ENCODE measurements around the gene SETBP1.
"Not testable (repeated sequence)": the region's sequence is repeated elsewhere in the genome, so short reads cannot be mapped to it uniquely, and the experiment has no call there.

SETBP1 gene

GRCh38 chr18:44799907-44800421, 119.3 kb downstream of the SETBP1 start:
- no peaks in the 10 kb centered on the region for H3K36me3 ChIP-seq (ENCODE audit: insufficient read depth, low read length)
- H2AFZ ChIP-seq (ENCODE audit: low read length, unreplicated experiment), result no peak overlapping the region
- no peak overlapping the region for H3K27ac ChIP-seq (ENCODE audit: low read depth, low read length)
- no peaks in the 10 kb centered on the region for H3K79me2 ChIP-seq (ENCODE audit: control insufficient read depth, insufficient read depth, low read length, unreplicated experiment)
- H3K4me3 ChIP-seq (ENCODE audit: low read depth, low read length), result no peak overlapping the region
- H3K4me1 ChIP-seq (ENCODE audit: control insufficient read depth, insufficient read depth, low read length, unreplicated experiment), result peaks cover 5% of the 10 kb centered on the region
- H3K27me3 ChIP-seq (ENCODE audit: insufficient read depth, low read length), result no peaks in the 10 kb centered on the region

- H3K79me2 ChIP-seq (ENCODE audit: control insufficient read depth, insufficient read depth, low read length, unreplicated experiment); H3K4me3 ChIP-seq (ENCODE audit: low read depth, low read length); H3K4me1 ChIP-seq (ENCODE audit: control insufficient read depth, insufficient read depth, low read length, unreplicated experiment); H3K27me3 ChIP-seq (ENCODE audit: insufficient read depth, low read length); H3K36me3 ChIP-seq (ENCODE audit: insufficient read depth, low read length); H3K27ac ChIP-seq (ENCODE audit: low read depth, low read length); H2AFZ ChIP-seq (ENCODE audit: low read length, unreplicated experiment): not testable (repeated sequence)
These were observed 120.1 kb downstream of the SETBP1 start for GRCh38 chr18:44800766-44801165.

GRCh38 chr18:44801781-44802180, 121.1 kb downstream of the SETBP1 start:
- Histone ChIP-seq H3K4me1 (ENCODE audit: control insufficient read depth, insufficient read depth, low read length, unreplicated experiment) (peaks cover 5% of the 10 kb centered on the region), H3K27ac (ENCODE audit: low read depth, low read length) (no peak overlapping the region)

GRCh38 chr18:44802508-44802907, 121.8 kb downstream of the SETBP1 start:
- H2AFZ ChIP-seq (ENCODE audit: low read length, unreplicated experiment), result no peak overlapping the region
- H3K36me3 ChIP-seq (ENCODE audit: insufficient read depth, low read length), result no peaks in the 10 kb centered on the region
- no peak overlapping the region for H3K27ac ChIP-seq (ENCODE audit: low read depth, low read length)
- no peaks in the 10 kb centered on the region for H3K27me3 ChIP-seq (ENCODE audit: insufficient read depth, low read length)
- no peaks in the 10 kb centered on the region for H3K79me2 ChIP-seq (ENCODE audit: control insufficient read depth, insufficient read depth, low read length, unreplicated experiment)
- H3K4me3 ChIP-seq (ENCODE audit: low read depth, low read length), result no peak overlapping the region
- H3K4me1 ChIP-seq (ENCODE audit: control insufficient read depth, insufficient read depth, low read length, unreplicated experiment), result peaks cover 5% of the 10 kb centered on the region

More at GRCh38 chr18:44801781-44802180, 121.1 kb downstream of the SETBP1 start:
- H2AFZ ChIP-seq (ENCODE audit: low read length, unreplicated experiment), result no peak overlapping the region
- no peaks in the 10 kb centered on the region for H3K36me3 ChIP-seq (ENCODE audit: insufficient read depth, low read length)
- H3K79me2 ChIP-seq (ENCODE audit: control insufficient read depth, insufficient read depth, low read length, unreplicated experiment), result no peaks in the 10 kb centered on the region
- no peak overlapping the region for H3K4me3 ChIP-seq (ENCODE audit: low read depth, low read length)
- H3K27me3 ChIP-seq (ENCODE audit: insufficient read depth, low read length), result no peaks in the 10 kb centered on the region

GRCh38 chr18:44803019-44803650, 122.4 kb downstream of the SETBP1 start:
- H3K79me2 ChIP-seq (ENCODE audit: control insufficient read depth, insufficient read depth, low read length, unreplicated experiment), result no peaks in the 10 kb centered on the region
- no peak overlapping the region for H3K4me3 ChIP-seq (ENCODE audit: low read depth, low read length)
- no peak overlapping the region for H2AFZ ChIP-seq (ENCODE audit: low read length, unreplicated experiment)
- no peak overlapping the region for H3K27ac ChIP-seq (ENCODE audit: low read depth, low read length)
- H3K27me3 ChIP-seq (ENCODE audit: insufficient read depth, low read length), result no peaks in the 10 kb centered on the region
- H3K36me3 ChIP-seq (ENCODE audit: insufficient read depth, low read length), result no peaks in the 10 kb centered on the region
- peaks cover 5% of the 10 kb centered on the region for H3K4me1 ChIP-seq (ENCODE audit: control insufficient read depth, insufficient read depth, low read length, unreplicated experiment)

GRCh38 chr18:44804033-44804432, 123.3 kb downstream of the SETBP1 start:
- Histone ChIP-seq H3K27me3 (ENCODE audit: insufficient read depth, low read length) (no peaks in the 10 kb centered on the region), H2AFZ (ENCODE audit: low read length, unreplicated experiment) (no peak overlapping the region), H3K4me1 (ENCODE audit: control insufficient read depth, insufficient read depth, low read length, unreplicated experiment) (peaks cover 5% of the 10 kb centered on the region), H3K4me3 (ENCODE audit: low read depth, low read length) (no peak overlapping the region), H3K79me2 (ENCODE audit: control insufficient read depth, insufficient read depth, low read length, unreplicated experiment) (no peaks in the 10 kb centered on the region), H3K27ac (ENCODE audit: low read depth, low read length) (no peak overlapping the region), H3K36me3 (ENCODE audit: insufficient read depth, low read length) (no peaks in the 10 kb centered on the region)

- Histone ChIP-seq H3K4me1 (ENCODE audit: control insufficient read depth, insufficient read depth, low read length, unreplicated experiment) (peaks cover 5% of the 10 kb centered on the region), H3K27me3 (ENCODE audit: insufficient read depth, low read length) (no peaks in the 10 kb centered on the region), H3K27ac (ENCODE audit: low read depth, low read length) (no peak overlapping the region), H2AFZ (ENCODE audit: low read length, unreplicated experiment) (no peak overlapping the region), H3K36me3 (ENCODE audit: insufficient read depth, low read length) (no peaks in the 10 kb centered on the region), H3K79me2 (ENCODE audit: control insufficient read depth, insufficient read depth, low read length, unreplicated experiment) (no peaks in the 10 kb centered on the region), H3K4me3 (ENCODE audit: low read depth, low read length) (no peak overlapping the region)
These were observed 124.5 kb downstream of the SETBP1 start for GRCh38 chr18:44805176-44805575.

- Histone ChIP-seq H3K4me1 (ENCODE audit: control insufficient read depth, insufficient read depth, low read length, unreplicated experiment) (peaks cover 5% of the 10 kb centered on the region), H3K4me3 (ENCODE audit: low read depth, low read length) (no peak overlapping the region)
These were observed 125.0 kb downstream of the SETBP1 start for GRCh38 chr18:44805643-44806042.

GRCh38 chr18:44807766-44808165, 127.1 kb downstream of the SETBP1 start:
- Histone ChIP-seq H3K79me2 (ENCODE audit: control insufficient read depth, insufficient read depth, low read length, unreplicated experiment) (no peaks in the 10 kb centered on the region), H3K27me3 (ENCODE audit: insufficient read depth, low read length) (no peaks in the 10 kb centered on the region), H3K4me1 (ENCODE audit: control insufficient read depth, insufficient read depth, low read length, unreplicated experiment) (peaks cover 4% of the 10 kb centered on the region), H3K36me3 (ENCODE audit: insufficient read depth, low read length) (no peaks in the 10 kb centered on the region), H3K4me3 (ENCODE audit: low read depth, low read length) (no peak overlapping the region), H3K27ac (ENCODE audit: low read depth, low read length) (no peak overlapping the region), H2AFZ (ENCODE audit: low read length, unreplicated experiment) (no peak overlapping the region)

More at GRCh38 chr18:44805643-44806042, 125.0 kb downstream of the SETBP1 start:
- H3K27ac ChIP-seq (ENCODE audit: low read depth, low read length), result no peak overlapping the region
- no peak overlapping the region for H2AFZ ChIP-seq (ENCODE audit: low read length, unreplicated experiment)
- no peaks in the 10 kb centered on the region for H3K36me3 ChIP-seq (ENCODE audit: insufficient read depth, low read length)
- no peaks in the 10 kb centered on the region for H3K27me3 ChIP-seq (ENCODE audit: insufficient read depth, low read length)
- H3K79me2 ChIP-seq (ENCODE audit: control insufficient read depth, insufficient read depth, low read length, unreplicated experiment), result no peaks in the 10 kb centered on the region

- H2AFZ ChIP-seq (ENCODE audit: low read length, unreplicated experiment), result no peak overlapping the region
- H3K4me3 ChIP-seq (ENCODE audit: low read depth, low read length), result no peak overlapping the region
- H3K36me3 ChIP-seq (ENCODE audit: insufficient read depth, low read length), result no peaks in the 10 kb centered on the region
- no peak overlapping the region for H3K27ac ChIP-seq (ENCODE audit: low read depth, low read length)
- H3K27me3 ChIP-seq (ENCODE audit: insufficient read depth, low read length), result no peaks in the 10 kb centered on the region
- no peaks in the 10 kb centered on the region for H3K79me2 ChIP-seq (ENCODE audit: control insufficient read depth, insufficient read depth, low read length, unreplicated experiment)
- no peaks in the 10 kb centered on the region for H3K4me1 ChIP-seq (ENCODE audit: control insufficient read depth, insufficient read depth, low read length, unreplicated experiment)
These were observed 131.0 kb downstream of the SETBP1 start for GRCh38 chr18:44811572-44812125.

GRCh38 chr18:44812426-44812825, 131.7 kb downstream of the SETBP1 start:
- no peak overlapping the region for H3K4me3 ChIP-seq (ENCODE audit: low read depth, low read length)
- no peaks in the 10 kb centered on the region for H3K27me3 ChIP-seq (ENCODE audit: insufficient read depth, low read length)
- H3K79me2 ChIP-seq (ENCODE audit: control insufficient read depth, insufficient read depth, low read length, unreplicated experiment), result no peaks in the 10 kb centered on the region
- no peak overlapping the region for H2AFZ ChIP-seq (ENCODE audit: low read length, unreplicated experiment)
- H3K4me1 ChIP-seq (ENCODE audit: control insufficient read depth, insufficient read depth, low read length, unreplicated experiment), result no peaks in the 10 kb centered on the region
- no peaks in the 10 kb centered on the region for H3K36me3 ChIP-seq (ENCODE audit: insufficient read depth, low read length)
- no peak overlapping the region for H3K27ac ChIP-seq (ENCODE audit: low read depth, low read length)

All from ACC112 (cell line).